Right lobe of liver (tissue), 6 donors: ENCODE measurements around the gene NOL4. TPM values are rescaled to one million over a fixed set of nuclear protein-coding genes. Genes with fewer than 3 reads are reported as not detected.

Experiments used
- ATAC-seq, 4 donors: fragments of 200-7000 bp; cut with Tn5 transposase; one replicate each; pipeline ENCODE4 v1.9.1; 2020; ENCODE audit warnings: mild to moderate bottlenecking in 4 of 4, moderate library complexity in 4 of 4
- DNase-seq, 3 donors: peaks; one replicate each; pipeline ENCODE4 v3.0.0-alpha.2; 2020
- H3K27ac ChIP-seq, 3 donors: fragments of 200-600 bp; one replicate each; pipeline ENCODE4 v1.8.0; 2022
- H3K27me3 ChIP-seq, 2 donors: fragments of 200-600 bp; one replicate each; pipeline ENCODE4 v1.8.0; 2022
- H3K36me3 ChIP-seq, 4 donors: fragments of 200-600 bp; sonication (generic) in 1 of 4; one replicate each; pipeline versions ENCODE4 v1.5.1 to v1.8.0; 2017 to 2022; ENCODE audit warnings: control low read depth in 1 of 4
- H3K4me1 ChIP-seq, 4 donors: fragments of 200-600 bp; sonication (generic) in 1 of 4; one replicate each; pipeline versions ENCODE4 v1.5.1 to v1.8.0; 2017 to 2022; ENCODE audit warnings: control low read depth in 1 of 4
- H3K4me3 ChIP-seq, 3 donors: fragments of 200-600 bp; one replicate each; pipeline ENCODE4 v1.8.0; 2022
- H3K9me3 ChIP-seq, 4 donors: fragments of 200-600 bp; sonication (generic) in 1 of 4; one replicate each; pipeline versions ENCODE4 v1.5.1 to v1.8.0; 2017 to 2022; ENCODE audit warnings: control low read depth in 1 of 4
- POLR2A ChIP-seq: fragments of 450-650 bp; IDR thresholded peaks from one replicate; pipeline ENCODE4 v1.6.1; 2017; ENCODE audit warnings: antibody characterized with exemption, mild to moderate bottlenecking
- WGBS: methylation state at CpG from one replicate; pipeline ENCODE4 v1.1.6; 2018; ENCODE audit warnings: low coverage, low lambda C conversion rate; ENCODE audit not compliant: insufficient coverage; ENCODE audit errors: missing lambda C conversion rate; 5-methylcytosine and 5-hydroxymethylcytosine counted together
- intact Hi-C, 2 donors: fragments of 100-400 bp; cut with DNase I; formaldehyde crosslinking; loops; one replicate each; pipeline versions ENCODE4 v1.11.2 to v1.14.1; 2022
- total RNA-seq, 6 experiments: library from RNA; depleted of rRNA in 2 of 6; stranded (reverse); fragments of >200 nt in 2 of 6; fragmentation: NEBNext Ultra II Directional in 3 of 6; extraction: Animal tissue kit (Norgen Biotek cat#: 25700) in 3 of 6; gene quantifications; one replicate each; pipeline versions ENCODE4 v1.1.0 to v1.2.4, GENCODE V29; 2016 to 2023
- TF ChIP-seq, protein P1 (sequence below), 4 donors: fragments of 200-600 bp in 3 of 4; fragments of 450-650 bp in 1 of 4; IDR thresholded peaks; one replicate each; pipeline versions ENCODE4 v1.5.1 to v1.8.0; 2016 to 2022; ENCODE audit warnings: antibody characterized with exemption in 4 of 4, mild to moderate bottlenecking in 2 of 4
- donor health status: DM: no; HTN: yes; CAD: no.
- donor health status: DM: no; HTN: no; CAD: no.
- donor health status: DM: no; HTN: no; CAD: no.
- donor health status: DM: no; HTN: yes; CAD: no.
- donor health status: DM: no; HTN: yes; CAD: no.

NOL4 gene
- total RNA-seq, 6 experiments from 2014 or later: 0.27 to 2.8 (median 0.74) TPM

DNA sequence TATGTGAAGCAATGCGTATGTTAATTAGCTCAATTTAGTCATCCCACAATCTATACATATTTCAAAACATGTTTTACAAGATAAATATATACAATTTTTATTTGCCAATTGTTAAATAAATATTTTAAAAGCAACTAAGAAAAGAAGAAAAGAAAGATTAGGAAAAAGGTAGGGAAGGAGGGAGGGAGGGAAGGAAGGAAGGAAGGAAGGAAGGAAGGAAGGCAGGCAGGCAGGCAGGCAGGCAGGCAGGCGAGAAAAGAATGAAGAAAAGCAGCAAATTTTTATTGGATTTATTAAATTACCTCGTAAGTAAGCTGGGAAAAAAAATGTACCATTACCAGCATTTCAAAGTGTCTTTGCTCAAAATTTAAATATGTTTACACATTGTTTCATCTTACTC, 30.5 kb downstream of the NOL4 start:
- Histone ChIP-seq H3K27me3 (no peaks in the 10 kb centered on the region), H3K27ac (no peak overlapping the region), H3K4me3 (no peak overlapping the region), H3K4me1 (no peaks in the 10 kb centered on the region), H3K36me3 (no peaks in the 10 kb centered on the region), H3K9me3 (no peaks in the 10 kb centered on the region)
- DNase-seq: no peak
- WGBS: 48% methylated on average over 3 of the region's 3 CpGs
- intact Hi-C loops: no loop called here
- no peak for ATAC-seq
- no peak for TF ChIP-seq POLR2A
- TF ChIP-seq, protein P1, sequence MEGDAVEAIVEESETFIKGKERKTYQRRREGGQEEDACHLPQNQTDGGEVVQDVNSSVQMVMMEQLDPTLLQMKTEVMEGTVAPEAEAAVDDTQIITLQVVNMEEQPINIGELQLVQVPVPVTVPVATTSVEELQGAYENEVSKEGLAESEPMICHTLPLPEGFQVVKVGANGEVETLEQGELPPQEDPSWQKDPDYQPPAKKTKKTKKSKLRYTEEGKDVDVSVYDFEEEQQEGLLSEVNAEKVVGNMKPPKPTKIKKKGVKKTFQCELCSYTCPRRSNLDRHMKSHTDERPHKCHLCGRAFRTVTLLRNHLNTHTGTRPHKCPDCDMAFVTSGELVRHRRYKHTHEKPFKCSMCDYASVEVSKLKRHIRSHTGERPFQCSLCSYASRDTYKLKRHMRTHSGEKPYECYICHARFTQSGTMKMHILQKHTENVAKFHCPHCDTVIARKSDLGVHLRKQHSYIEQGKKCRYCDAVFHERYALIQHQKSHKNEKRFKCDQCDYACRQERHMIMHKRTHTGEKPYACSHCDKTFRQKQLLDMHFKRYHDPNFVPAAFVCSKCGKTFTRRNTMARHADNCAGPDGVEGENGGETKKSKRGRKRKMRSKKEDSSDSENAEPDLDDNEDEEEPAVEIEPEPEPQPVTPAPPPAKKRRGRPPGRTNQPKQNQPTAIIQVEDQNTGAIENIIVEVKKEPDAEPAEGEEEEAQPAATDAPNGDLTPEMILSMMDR (IDR thresholded peaks at IDR 0.05): no peak

DNA sequence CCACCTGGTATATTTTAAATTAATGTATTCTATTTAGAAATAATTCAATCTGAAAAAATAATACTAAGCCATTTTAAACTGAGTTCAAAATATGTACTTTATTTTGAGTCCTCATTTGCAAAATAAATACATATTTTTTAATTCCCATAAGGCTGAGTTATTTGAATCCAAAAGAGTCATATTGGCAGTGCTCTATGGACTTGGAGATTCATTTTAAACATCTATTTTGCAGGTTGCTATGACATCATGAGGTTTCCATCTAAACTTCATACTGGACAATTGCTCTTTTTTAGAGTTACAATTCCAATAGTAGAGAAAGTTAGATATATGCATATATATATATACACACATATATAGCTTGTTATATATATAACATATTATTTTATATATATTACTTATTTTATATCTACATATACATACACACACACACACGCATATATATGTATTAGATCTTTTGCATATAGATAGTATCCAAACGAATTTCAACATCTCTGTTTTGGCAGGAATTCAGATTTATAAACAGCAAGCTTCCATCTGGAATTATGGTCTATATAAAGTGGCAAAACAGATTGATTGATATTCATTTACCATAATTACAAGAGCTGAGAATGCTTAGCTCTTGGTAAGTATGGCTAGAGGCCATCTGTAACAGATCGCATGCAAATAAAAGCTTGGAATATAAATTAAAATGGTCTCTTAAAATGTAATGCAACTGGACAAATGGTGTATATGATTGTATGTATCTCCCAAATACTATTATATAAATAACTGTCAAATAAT, 34.9 kb downstream of the NOL4 start:
- no peaks in the 10 kb centered on the region for H3K36me3 ChIP-seq
- ATAC-seq: no peak
- no peak overlapping the region for H3K4me3 ChIP-seq
- no peaks in the 10 kb centered on the region for H3K27me3 ChIP-seq
- intact Hi-C loops: no loop called here
- TF ChIP-seq, protein P1 (IDR thresholded peaks at IDR 0.05): no peak
- no peak for TF ChIP-seq POLR2A
- H3K4me1 ChIP-seq: no peaks in the 10 kb centered on the region
- no peaks in the 10 kb centered on the region for H3K9me3 ChIP-seq
- DNase-seq: no peak
- H3K27ac ChIP-seq: no peak overlapping the region
- 53% methylated on average over 3 of the region's 3 CpGs for WGBS
